ENCODE results near the gene MCAT. TPM values are rescaled to one million over a fixed set of nuclear protein-coding genes. Genes with fewer than 3 reads are reported as not detected.

Gene MCAT
- polyA plus RNA-seq, 1 of the 3 experiments (the other 2 are of a cell fraction), result 12.0 TPM

DNA sequence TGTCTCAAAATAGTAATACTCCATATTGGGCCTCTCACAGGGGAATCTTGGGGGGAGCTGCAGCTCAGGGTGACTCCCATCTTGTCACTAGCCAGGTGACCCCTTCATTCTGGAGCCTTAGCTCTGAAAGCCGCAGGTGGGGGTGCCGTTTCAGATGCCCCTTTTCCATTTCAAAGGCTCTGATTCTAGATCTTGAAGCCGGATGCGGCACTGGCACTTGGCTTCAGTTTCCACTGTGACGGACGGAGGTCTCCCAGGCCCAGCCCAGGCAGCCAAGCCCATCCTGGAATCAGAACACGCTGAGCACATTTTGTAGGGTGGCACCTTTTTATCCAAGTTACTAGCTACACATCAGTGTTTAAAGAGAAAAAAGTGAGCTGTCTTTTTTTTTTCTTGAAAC is 26.3 kb downstream of the MCAT start:
- WGBS (ENCODE audit: low lambda C conversion rate), result 96% methylated on average over 3 of the region's 7 CpGs
- TF ChIP-seq EZH2phosphoT487 (IDR thresholded peaks at IDR 0.05; ENCODE audit: borderline replicate concordance, low read depth), result no peak
- TF ChIP-seq, protein P1, sequence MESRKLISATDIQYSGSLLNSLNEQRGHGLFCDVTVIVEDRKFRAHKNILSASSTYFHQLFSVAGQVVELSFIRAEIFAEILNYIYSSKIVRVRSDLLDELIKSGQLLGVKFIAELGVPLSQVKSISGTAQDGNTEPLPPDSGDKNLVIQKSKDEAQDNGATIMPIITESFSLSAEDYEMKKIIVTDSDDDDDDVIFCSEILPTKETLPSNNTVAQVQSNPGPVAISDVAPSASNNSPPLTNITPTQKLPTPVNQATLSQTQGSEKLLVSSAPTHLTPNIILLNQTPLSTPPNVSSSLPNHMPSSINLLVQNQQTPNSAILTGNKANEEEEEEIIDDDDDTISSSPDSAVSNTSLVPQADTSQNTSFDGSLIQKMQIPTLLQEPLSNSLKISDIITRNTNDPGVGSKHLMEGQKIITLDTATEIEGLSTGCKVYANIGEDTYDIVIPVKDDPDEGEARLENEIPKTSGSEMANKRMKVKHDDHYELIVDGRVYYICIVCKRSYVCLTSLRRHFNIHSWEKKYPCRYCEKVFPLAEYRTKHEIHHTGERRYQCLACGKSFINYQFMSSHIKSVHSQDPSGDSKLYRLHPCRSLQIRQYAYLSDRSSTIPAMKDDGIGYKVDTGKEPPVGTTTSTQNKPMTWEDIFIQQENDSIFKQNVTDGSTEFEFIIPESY (IDR thresholded peaks at IDR 0.05; ENCODE audit: borderline replicate concordance, low read depth), result no peak
- no peak for TF ChIP-seq POLR2AphosphoS5 (IDR thresholded peaks at IDR 0.05; ENCODE audit: low read depth, low read length)
- TF ChIP-seq SIN3A (IDR thresholded peaks at IDR 0.05; ENCODE audit: borderline replicate concordance, low read depth, low read length), result no peak
- no peak for TF ChIP-seq GABPA (IDR thresholded peaks at IDR 0.05; ENCODE audit: low read depth)
- TF ChIP-seq, protein P2, sequence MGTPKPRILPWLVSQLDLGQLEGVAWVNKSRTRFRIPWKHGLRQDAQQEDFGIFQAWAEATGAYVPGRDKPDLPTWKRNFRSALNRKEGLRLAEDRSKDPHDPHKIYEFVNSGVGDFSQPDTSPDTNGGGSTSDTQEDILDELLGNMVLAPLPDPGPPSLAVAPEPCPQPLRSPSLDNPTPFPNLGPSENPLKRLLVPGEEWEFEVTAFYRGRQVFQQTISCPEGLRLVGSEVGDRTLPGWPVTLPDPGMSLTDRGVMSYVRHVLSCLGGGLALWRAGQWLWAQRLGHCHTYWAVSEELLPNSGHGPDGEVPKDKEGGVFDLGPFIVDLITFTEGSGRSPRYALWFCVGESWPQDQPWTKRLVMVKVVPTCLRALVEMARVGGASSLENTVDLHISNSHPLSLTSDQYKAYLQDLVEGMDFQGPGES (IDR thresholded peaks at IDR 0.05; ENCODE audit: low read depth, low read length), result no peak
- no peak for TF ChIP-seq ELF1 (IDR thresholded peaks at IDR 0.05)
- TF ChIP-seq, protein P3, sequence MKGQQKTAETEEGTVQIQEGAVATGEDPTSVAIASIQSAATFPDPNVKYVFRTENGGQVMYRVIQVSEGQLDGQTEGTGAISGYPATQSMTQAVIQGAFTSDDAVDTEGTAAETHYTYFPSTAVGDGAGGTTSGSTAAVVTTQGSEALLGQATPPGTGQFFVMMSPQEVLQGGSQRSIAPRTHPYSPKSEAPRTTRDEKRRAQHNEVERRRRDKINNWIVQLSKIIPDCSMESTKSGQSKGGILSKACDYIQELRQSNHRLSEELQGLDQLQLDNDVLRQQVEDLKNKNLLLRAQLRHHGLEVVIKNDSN (IDR thresholded peaks at IDR 0.05; ENCODE audit: borderline replicate concordance, low read depth), result no peak
- TF ChIP-seq CHD2 (IDR thresholded peaks at IDR 0.05; ENCODE audit: low read length, partially characterized antibody), result no peak
- TF ChIP-seq SMC3 (IDR thresholded peaks at IDR 0.05; ENCODE audit: low read depth, low read length), result no peak
- TF ChIP-seq JUND (IDR thresholded peaks at IDR 0.05), result no peak
- no peak for TF ChIP-seq FOSL2 (IDR thresholded peaks at IDR 0.05; ENCODE audit: borderline replicate concordance, low read depth)
- no peak for TF ChIP-seq TCF12 (IDR thresholded peaks at IDR 0.05)
- TF ChIP-seq, protein P4, sequence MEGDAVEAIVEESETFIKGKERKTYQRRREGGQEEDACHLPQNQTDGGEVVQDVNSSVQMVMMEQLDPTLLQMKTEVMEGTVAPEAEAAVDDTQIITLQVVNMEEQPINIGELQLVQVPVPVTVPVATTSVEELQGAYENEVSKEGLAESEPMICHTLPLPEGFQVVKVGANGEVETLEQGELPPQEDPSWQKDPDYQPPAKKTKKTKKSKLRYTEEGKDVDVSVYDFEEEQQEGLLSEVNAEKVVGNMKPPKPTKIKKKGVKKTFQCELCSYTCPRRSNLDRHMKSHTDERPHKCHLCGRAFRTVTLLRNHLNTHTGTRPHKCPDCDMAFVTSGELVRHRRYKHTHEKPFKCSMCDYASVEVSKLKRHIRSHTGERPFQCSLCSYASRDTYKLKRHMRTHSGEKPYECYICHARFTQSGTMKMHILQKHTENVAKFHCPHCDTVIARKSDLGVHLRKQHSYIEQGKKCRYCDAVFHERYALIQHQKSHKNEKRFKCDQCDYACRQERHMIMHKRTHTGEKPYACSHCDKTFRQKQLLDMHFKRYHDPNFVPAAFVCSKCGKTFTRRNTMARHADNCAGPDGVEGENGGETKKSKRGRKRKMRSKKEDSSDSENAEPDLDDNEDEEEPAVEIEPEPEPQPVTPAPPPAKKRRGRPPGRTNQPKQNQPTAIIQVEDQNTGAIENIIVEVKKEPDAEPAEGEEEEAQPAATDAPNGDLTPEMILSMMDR (IDR thresholded peaks at IDR 0.05), result no peak
- TF ChIP-seq TEAD4 (IDR thresholded peaks at IDR 0.05; ENCODE audit: borderline replicate concordance, insufficient read depth), result no peak
- TF ChIP-seq RCOR1 (IDR thresholded peaks at IDR 0.05; ENCODE audit: low read length), result no peak
- TF ChIP-seq FOXM1 (IDR thresholded peaks at IDR 0.05; ENCODE audit: low read depth), result no peak
- no peak for TF ChIP-seq FOXJ3 (CRISPR knock-in tag; IDR thresholded peaks at IDR 0.05)
- TF ChIP-seq TAF1 (IDR thresholded peaks at IDR 0.05; ENCODE audit: borderline replicate concordance, low read depth, low read length), result no peak
- TF ChIP-seq EP300 (IDR thresholded peaks at IDR 0.05; ENCODE audit: borderline replicate concordance in 1 of 2, low read depth in 1 of 2, low read length in 1 of 2), result no peak
- ChIA-PET POLR2A (no interaction called here), CTCF (no interaction called here)
- H3K36me3 ChIP-seq (replicated peaks in 1 of 2; ENCODE audit: control insufficient read depth in 1 of 2, insufficient read depth in 2 of 2, low read length in 1 of 2), result no peaks in the 10 kb centered on the region
- no peaks in the 10 kb centered on the region for H3F3A ChIP-seq (replicated peaks; ENCODE audit: insufficient read depth)
- H3K79me2 ChIP-seq (ENCODE audit: insufficient read depth), result no peaks in the 10 kb centered on the region
- H3K4me3 ChIP-seq (ENCODE audit: low read depth in 2 of 2, low read length in 1 of 2), result no peak overlapping the region
- no peak for DNase-seq
- H2AFZ ChIP-seq (ENCODE audit: low read depth), result no peak overlapping the region
- no peak overlapping the region for H3K4me2 ChIP-seq
- no peaks in the 10 kb centered on the region for H4K20me1 ChIP-seq (ENCODE audit: insufficient read depth)
- no peaks in the 10 kb centered on the region for H3K9me2 ChIP-seq
- H3K9me3 ChIP-seq, result no peaks in the 10 kb centered on the region
- no peak overlapping the region for H3K27ac ChIP-seq (ENCODE audit: low read depth in 2 of 2, low read length in 1 of 2)
- H3K9ac ChIP-seq, result no peak overlapping the region
- H3K27me3 ChIP-seq (ENCODE audit: insufficient read depth), result no peaks in the 10 kb centered on the region
- no peaks in the 10 kb centered on the region for H3K4me1 ChIP-seq (ENCODE audit: control insufficient read depth in 1 of 2, insufficient read depth in 2 of 2, low read depth in 1 of 2, low read length in 1 of 2)

Data from SK-N-SH (cell line).